Left lung (tissue), 10 donors: ENCODE measurements around the gene CPED1. TPM values are rescaled to one million over a fixed set of nuclear protein-coding genes. Genes with fewer than 3 reads are reported as not detected.

ENCODE experiments used
- ATAC-seq: fragments of 200-7000 bp; cut with Tn5 transposase; one replicate; pipeline ENCODE4 v1.9.1; 2020; ENCODE audit warnings: moderate library complexity
- DNase-seq, 4 donors: peaks; one replicate each; pipeline ENCODE4 v3.0.0-alpha.2; 2013 to 2020
- H3K27ac ChIP-seq, 2 donors: fragments of 200-600 bp; sonication (generic) in 1 of 2; one replicate each; pipeline versions ENCODE4 v1.5.0 to v1.8.0; 2020 to 2021
- H3K27me3 ChIP-seq, 2 donors: fragments of 200-600 bp; sonication (generic) in 1 of 2; one replicate each; pipeline versions ENCODE4 v1.5.0 to v1.8.0; 2020 to 2021
- H3K36me3 ChIP-seq, 2 donors: fragments of 200-600 bp; sonication (generic) in 1 of 2; one replicate each; pipeline versions ENCODE4 v1.5.0 to v1.8.0; 2020 to 2021
- H3K4me1 ChIP-seq, 2 donors: fragments of 200-600 bp; one replicate each; pipeline ENCODE4 v1.8.0; 2021
- H3K4me3 ChIP-seq, 2 donors: fragments of 200-600 bp; sonication (generic) in 1 of 2; one replicate each; pipeline versions ENCODE4 v1.5.0 to v1.8.0; 2020 to 2021; ENCODE audit warnings: mild to moderate bottlenecking in 1 of 2
- H3K9me3 ChIP-seq, 2 donors: fragments of 200-600 bp; sonication (generic) in 1 of 2; one replicate each; pipeline versions ENCODE4 v1.5.0 to v1.8.0; 2020 to 2021
- intact Hi-C, 2 donors: fragments of 100-400 bp; cut with DNase I; formaldehyde crosslinking; loops; one replicate each; pipeline versions ENCODE4 v1.11.2 to v1.14.2; 2022
- polyA plus RNA-seq, 6 donors: library from polyadenylated mRNA; unstranded; fragments of 120-200 nt; gene quantifications; one replicate each; pipeline ENCODE4 v1.2.1, GENCODE V29; 2013; ENCODE audit not compliant: insufficient read length in 6 of 6
- total RNA-seq, 2 donors: library from RNA; stranded (reverse); fragmentation: NEBNext Ultra II Directional; extraction: Animal tissue kit (Norgen Biotek cat#: 25700); gene quantifications; one replicate each; pipeline ENCODE4 v1.2.1, GENCODE V29; 2021
- TF ChIP-seq, protein P1 (sequence below), 2 donors: fragments of 200-600 bp; sonication (generic) in 1 of 2; IDR thresholded peaks; one replicate each; pipeline versions ENCODE4 v1.5.0 to v1.8.0; 2021; ENCODE audit warnings: antibody characterized with exemption in 2 of 2
- donor health status: DM: no; HTN: yes; CAD: no.
- donor health status: DM: no; HTN: no; CAD: no.

CPED1 gene
- total and polyA plus RNA-seq, 8 donors, result 8.8 to 29.6 (median 22.8) TPM

DNA sequence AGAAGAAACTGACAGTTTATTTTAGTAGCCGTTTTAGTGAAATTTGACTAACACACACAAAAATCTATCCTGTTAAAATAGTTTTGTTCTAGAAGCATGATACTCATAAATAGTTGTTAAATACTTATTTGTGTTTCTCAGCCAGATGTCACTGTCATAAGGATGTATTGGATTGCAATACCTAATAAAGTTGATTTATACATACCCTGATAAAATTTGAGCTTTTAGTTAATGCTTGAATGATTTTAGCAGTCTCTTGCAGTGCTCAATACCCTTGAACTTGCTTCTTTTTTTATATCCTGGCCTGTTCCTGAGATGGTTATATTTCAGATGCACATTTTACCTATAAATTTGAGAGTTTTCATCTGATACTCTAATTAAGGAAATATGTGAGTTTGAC is 27.8 kb upstream of the CPED1 start:
- H3K4me3 ChIP-seq, result no peak overlapping the region
- H3K9me3 ChIP-seq, result no peaks in the 10 kb centered on the region
- H3K27me3 ChIP-seq, result no peaks in the 10 kb centered on the region
- H3K36me3 ChIP-seq, result peaks cover 0 to 41% of the 10 kb centered on the region in 2 donors
- intact Hi-C loops, result no loop called here
- TF ChIP-seq, protein P1, sequence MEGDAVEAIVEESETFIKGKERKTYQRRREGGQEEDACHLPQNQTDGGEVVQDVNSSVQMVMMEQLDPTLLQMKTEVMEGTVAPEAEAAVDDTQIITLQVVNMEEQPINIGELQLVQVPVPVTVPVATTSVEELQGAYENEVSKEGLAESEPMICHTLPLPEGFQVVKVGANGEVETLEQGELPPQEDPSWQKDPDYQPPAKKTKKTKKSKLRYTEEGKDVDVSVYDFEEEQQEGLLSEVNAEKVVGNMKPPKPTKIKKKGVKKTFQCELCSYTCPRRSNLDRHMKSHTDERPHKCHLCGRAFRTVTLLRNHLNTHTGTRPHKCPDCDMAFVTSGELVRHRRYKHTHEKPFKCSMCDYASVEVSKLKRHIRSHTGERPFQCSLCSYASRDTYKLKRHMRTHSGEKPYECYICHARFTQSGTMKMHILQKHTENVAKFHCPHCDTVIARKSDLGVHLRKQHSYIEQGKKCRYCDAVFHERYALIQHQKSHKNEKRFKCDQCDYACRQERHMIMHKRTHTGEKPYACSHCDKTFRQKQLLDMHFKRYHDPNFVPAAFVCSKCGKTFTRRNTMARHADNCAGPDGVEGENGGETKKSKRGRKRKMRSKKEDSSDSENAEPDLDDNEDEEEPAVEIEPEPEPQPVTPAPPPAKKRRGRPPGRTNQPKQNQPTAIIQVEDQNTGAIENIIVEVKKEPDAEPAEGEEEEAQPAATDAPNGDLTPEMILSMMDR (IDR thresholded peaks at IDR 0.05), result no peak
- no peak for DNase-seq
- no peak overlapping the region for H3K27ac ChIP-seq
- no peak for ATAC-seq
- peaks cover 0 to 3% of the 10 kb centered on the region in 2 donors for H3K4me1 ChIP-seq

DNA sequence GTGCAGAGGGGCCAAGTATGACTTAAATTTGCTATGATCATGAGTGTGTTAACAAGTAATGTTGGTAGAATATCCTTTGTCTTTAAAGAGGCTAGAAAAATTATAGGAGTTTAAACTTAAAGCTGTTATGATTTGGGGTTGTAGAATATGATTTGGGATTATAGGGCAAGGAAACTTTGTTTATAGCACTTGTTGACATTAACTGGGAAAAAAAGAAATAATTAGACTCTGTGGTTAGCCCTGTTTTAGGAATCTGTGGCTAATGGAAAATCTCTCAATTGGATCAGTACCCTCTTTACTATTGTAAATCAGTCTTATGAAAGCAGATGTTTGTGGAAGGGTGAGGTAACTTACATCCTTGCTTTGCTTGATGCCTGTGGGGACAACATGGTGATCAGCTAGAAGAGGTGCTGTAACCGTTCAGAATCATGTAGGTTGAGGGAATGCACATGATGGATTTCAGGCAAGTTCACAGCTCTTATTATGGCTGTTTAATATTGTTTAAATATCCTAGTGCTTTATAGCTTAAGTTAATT is 26.8 kb upstream of the CPED1 start:
- H3K9me3 ChIP-seq, result no peaks in the 10 kb centered on the region
- TF ChIP-seq, protein P1 (IDR thresholded peaks at IDR 0.05), result no peak
- no peak overlapping the region for H3K27ac ChIP-seq
- H3K4me3 ChIP-seq, result no peak overlapping the region
- intact Hi-C loops, result no loop called here
- peaks cover 0 to 40% of the 10 kb centered on the region in 2 donors for H3K36me3 ChIP-seq
- peaks cover 0 to 3% of the 10 kb centered on the region in 2 donors for H3K4me1 ChIP-seq
- ATAC-seq, result no peak
- H3K27me3 ChIP-seq, result no peaks in the 10 kb centered on the region
- no peak for DNase-seq

DNA sequence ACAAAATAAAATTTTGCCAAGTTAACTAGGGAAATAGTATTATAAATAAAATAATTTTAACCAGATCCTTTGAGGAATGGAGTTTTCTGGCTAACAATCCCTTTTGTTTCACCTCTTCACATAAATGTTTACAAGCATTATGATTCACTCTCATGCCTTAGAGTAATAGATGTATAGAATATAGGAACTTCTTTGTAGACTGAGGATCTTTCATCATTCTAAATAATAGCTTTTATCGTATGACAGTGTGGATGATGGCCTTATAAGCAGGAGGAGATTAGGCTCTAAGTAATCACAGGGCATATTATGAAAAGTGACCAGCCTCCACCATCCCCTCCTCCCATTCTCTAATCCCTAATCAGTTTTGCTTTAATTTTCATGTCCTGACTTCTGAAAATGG is 24.4 kb upstream of the CPED1 start:
- Histone ChIP-seq H3K4me1 (peaks cover 0 to 3% of the 10 kb centered on the region in 2 donors), H3K4me3 (no peak overlapping the region), H3K9me3 (no peaks in the 10 kb centered on the region), H3K27ac (no peak overlapping the region), H3K27me3 (no peaks in the 10 kb centered on the region), H3K36me3 (peaks cover 0 to 42% of the 10 kb centered on the region in 2 donors)
- TF ChIP-seq, protein P1 (IDR thresholded peaks at IDR 0.05), result no peak
- DNase-seq, result no peak
- intact Hi-C loops, result no loop called here
- no peak for ATAC-seq

DNA sequence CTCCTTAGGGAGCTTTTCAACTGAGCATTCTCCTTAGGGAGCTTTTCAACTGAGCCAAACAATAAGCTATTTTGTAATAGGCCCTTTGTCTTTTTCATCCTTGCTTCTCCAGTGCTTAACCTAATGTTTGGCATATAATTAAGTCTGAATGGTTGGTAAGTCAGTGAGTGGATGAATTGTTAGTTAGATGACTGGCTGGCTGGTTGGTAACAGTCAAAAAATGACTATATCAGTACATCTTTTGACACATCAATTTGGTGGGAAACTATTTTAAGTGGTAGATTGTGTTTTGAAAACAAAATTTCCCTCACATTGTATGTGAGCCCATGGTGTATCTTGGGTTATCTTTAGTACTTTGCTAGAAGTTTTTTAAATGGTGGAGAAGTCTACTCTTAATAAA is 21.6 kb upstream of the CPED1 start:
- H3K36me3 ChIP-seq, result peaks cover 0 to 69% of the 10 kb centered on the region in 2 donors
- no peak for ATAC-seq
- H3K4me3 ChIP-seq, result no peak overlapping the region
- intact Hi-C loops, result no loop called here
- peaks cover 0 to 3% of the 10 kb centered on the region in 2 donors for H3K4me1 ChIP-seq
- TF ChIP-seq, protein P1 (IDR thresholded peaks at IDR 0.05), result no peak
- H3K27ac ChIP-seq, result no peak overlapping the region
- DNase-seq, result no peak
- no peaks in the 10 kb centered on the region for H3K9me3 ChIP-seq
- no peaks in the 10 kb centered on the region for H3K27me3 ChIP-seq

DNA sequence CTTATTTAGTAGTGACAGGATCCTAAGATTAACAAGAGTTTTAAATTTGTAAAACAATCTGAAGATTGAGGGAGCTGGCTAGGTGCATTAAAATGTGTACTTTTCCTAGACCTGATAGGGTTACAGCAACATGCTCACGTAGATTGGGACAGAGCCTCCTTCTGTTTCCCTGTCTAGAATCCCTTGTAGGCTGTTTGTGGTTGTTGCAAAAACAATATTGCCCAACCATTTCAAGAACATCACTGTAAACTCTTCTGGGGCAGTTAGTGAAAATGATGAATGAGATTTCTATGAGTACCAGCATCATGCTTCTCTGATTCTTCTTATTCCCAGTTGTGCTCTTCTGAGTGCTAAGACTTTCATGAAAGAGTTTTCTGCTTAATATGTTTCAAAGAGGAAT is 14.7 kb upstream of the CPED1 start:
- Histone ChIP-seq H3K27ac (no peak overlapping the region), H3K4me1 (no peaks in the 10 kb centered on the region), H3K9me3 (no peaks in the 10 kb centered on the region), H3K27me3 (no peaks in the 10 kb centered on the region), H3K4me3 (no peak overlapping the region), H3K36me3 (peaks cover 0 to 78% of the 10 kb centered on the region in 2 donors)
- intact Hi-C loops, result no loop called here
- TF ChIP-seq, protein P1 (IDR thresholded peaks at IDR 0.05), result no peak
- DNase-seq, result no peak
- ATAC-seq, result no peak
